ENCODE measurements around the gene SOWAHB.

SOWAHB gene

GRCh38 chr4:76850010-76850441, 47.9 kb downstream of the SOWAHB start:
- DNase-seq, result peak; percentile 50

Measured in NCI-H69 (cell line).